ENCODE measurements around the gene ZNF778.

DNA sequence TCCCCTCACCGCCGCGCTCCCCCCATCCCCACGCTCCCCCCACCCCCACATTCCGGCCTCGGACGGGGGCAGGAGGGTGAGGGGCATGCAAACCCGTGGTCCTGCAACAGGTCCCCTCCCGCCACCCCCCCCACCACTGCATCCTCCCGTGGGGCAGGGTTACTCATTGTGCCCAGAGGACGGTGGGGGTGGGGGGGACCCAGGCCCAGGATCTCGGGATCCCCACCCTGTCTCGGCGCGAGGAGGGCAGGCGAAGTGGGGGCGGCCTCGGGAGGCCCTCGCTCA lies 25.7 kb upstream of the ZNF778 start:
- TF ChIP-seq, protein P1, sequence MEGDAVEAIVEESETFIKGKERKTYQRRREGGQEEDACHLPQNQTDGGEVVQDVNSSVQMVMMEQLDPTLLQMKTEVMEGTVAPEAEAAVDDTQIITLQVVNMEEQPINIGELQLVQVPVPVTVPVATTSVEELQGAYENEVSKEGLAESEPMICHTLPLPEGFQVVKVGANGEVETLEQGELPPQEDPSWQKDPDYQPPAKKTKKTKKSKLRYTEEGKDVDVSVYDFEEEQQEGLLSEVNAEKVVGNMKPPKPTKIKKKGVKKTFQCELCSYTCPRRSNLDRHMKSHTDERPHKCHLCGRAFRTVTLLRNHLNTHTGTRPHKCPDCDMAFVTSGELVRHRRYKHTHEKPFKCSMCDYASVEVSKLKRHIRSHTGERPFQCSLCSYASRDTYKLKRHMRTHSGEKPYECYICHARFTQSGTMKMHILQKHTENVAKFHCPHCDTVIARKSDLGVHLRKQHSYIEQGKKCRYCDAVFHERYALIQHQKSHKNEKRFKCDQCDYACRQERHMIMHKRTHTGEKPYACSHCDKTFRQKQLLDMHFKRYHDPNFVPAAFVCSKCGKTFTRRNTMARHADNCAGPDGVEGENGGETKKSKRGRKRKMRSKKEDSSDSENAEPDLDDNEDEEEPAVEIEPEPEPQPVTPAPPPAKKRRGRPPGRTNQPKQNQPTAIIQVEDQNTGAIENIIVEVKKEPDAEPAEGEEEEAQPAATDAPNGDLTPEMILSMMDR (conservative IDR thresholded peaks at IDR 0.05; ENCODE audit: low read length): no peak
- TF ChIP-seq EZH2phosphoT487 (IDR thresholded peaks at IDR 0.05; ENCODE audit: borderline replicate concordance): no peak
